Stimulated activated CD4-positive, alpha-beta T cell treated with anti-CD3 and anti-CD28 coated beads, Interleukin-1b, Interleukin-23, amount 100 ng/mL, for 24 hours (primary cell): ENCODE measurements around the gene SNAP25.

Experiments used
- DNase-seq, 4 experiments: peaks; one replicate each; pipeline ENCODE4 v3.0.0-alpha.2; 2020; ENCODE audit warnings: low read depth in 4 of 4, low spot score in 1 of 4

The SNAP25 gene

GRCh38 chr20:10216146-10216791, 2.4 kb upstream of the SNAP25 start:
- DNase-seq, result no peak

- DNase-seq, result no peak
These were observed 764 bp upstream of the SNAP25 start for GRCh38 chr20:10217721-10218410.

GRCh38 chr20:10219452-10219791, 792 bp downstream of the SNAP25 start:
- DNase-seq, result peak; percentile 15 to 43 (median 29)

- DNase-seq, result no peak
These were observed 1.5 kb downstream of the SNAP25 start for GRCh38 chr20:10219993-10220750.

GRCh38 chr20:10221021-10221420, 2.4 kb downstream of the SNAP25 start:
- DNase-seq, result no peak

GRCh38 chr20:10225439-10226060, 6.9 kb downstream of the SNAP25 start:
- no peak for DNase-seq

- no peak for DNase-seq
These were observed 9.7 kb downstream of the SNAP25 start for GRCh38 chr20:10228330-10228729.

GRCh38 chr20:10231290-10231689, 12.7 kb downstream of the SNAP25 start:
- DNase-seq, result no peak

GRCh38 chr20:10236540-10237533, 18.2 kb downstream of the SNAP25 start:
- DNase-seq, result no peak

GRCh38 chr20:10239954-10240353, 21.3 kb downstream of the SNAP25 start:
- DNase-seq, result no peak

- no peak for DNase-seq
These were observed 22.0 kb downstream of the SNAP25 start for GRCh38 chr20:10240655-10241054.

- DNase-seq, result no peak
These were observed 23.5 kb downstream of the SNAP25 start for GRCh38 chr20:10242166-10242565.

- no peak for DNase-seq
These were observed 28.8 kb downstream of the SNAP25 start for GRCh38 chr20:10247440-10247839.

- no peak for DNase-seq
These were observed 30.6 kb downstream of the SNAP25 start for GRCh38 chr20:10249048-10249770.

- DNase-seq, result no peak
These were observed 31.2 kb downstream of the SNAP25 start for GRCh38 chr20:10249822-10250221.

GRCh38 chr20:10250902-10251301, 32.3 kb downstream of the SNAP25 start:
- no peak for DNase-seq

GRCh38 chr20:10253780-10254179, 35.1 kb downstream of the SNAP25 start:
- no peak for DNase-seq

GRCh38 chr20:10255846-10256245, 37.2 kb downstream of the SNAP25 start:
- DNase-seq, result no peak

- no peak for DNase-seq
These were observed 40.5 kb downstream of the SNAP25 start for GRCh38 chr20:10259166-10259565.

GRCh38 chr20:10260316-10260715, 41.7 kb downstream of the SNAP25 start:
- DNase-seq, result no peak
